ENCODE measurements around the gene ZNF785.
"Not testable (repeated sequence)": the region's sequence is repeated elsewhere in the genome, so short reads cannot be mapped to it uniquely, and the experiment has no call there.

ZNF785 gene

DNA sequence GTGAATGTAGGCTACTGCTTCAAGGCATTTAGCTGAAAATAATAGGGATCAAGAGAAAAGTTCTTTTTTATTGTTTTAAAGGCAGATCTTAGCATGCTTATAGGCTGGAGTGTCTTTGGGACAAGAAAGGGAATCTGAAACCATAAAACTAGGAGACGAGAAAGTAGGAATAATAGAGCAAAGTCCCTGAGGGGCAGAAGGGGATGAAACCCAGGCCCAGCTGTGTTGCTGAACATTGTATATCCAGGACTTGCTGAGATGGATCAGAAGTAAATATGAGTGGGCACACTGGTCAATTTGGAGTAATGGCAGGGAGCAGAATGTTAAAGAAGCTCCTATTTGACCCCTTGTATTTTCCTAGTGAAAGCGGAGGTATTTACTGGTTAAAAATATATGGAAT, 15.4 kb upstream of the ZNF785 start:
- no peak for DNase-seq
- WGBS (ENCODE audit: extremely low coverage, insufficient coverage, insufficient read length), result no CpG with 5 or more reads among the region's 2 CpGs

DNA sequence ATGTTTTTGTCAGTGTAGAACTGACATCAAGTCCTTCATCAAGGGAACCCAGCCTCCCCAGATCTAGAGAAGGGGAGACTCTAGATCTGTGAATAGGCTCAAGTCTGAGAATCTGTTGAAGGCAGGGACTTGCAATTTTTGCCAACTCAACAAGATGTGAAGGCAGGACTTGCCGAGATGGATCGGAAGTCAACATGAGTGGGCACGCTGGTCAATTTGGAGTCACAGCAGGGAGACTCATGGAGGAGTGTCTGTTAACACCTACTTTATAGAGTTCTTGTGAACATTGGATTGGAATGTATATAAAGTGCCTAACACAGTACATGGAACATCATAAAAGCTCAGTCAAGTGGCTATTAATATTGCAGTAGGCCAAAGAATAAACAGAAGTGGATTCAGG, 14.7 kb upstream of the ZNF785 start:
- no peak overlapping the region for H4K8ac ChIP-seq (ENCODE audit: low read depth, low read length)
- H3K27ac ChIP-seq (ENCODE audit: low read depth, low read length), result no peak overlapping the region
- no peak overlapping the region for H3K14ac ChIP-seq (ENCODE audit: low read length)
- H3K79me1 ChIP-seq (ENCODE audit: low read length), result no peaks in the 10 kb centered on the region
- H3K4ac ChIP-seq (ENCODE audit: low read depth, low read length), result no peak overlapping the region
- no peak overlapping the region for H3K18ac ChIP-seq (ENCODE audit: low read length)
- no peak overlapping the region for H3K9ac ChIP-seq (ENCODE audit: low read length)
- H2BK120ac ChIP-seq (ENCODE audit: insufficient read depth, low read length, poor library complexity), result no peak overlapping the region
- no peaks in the 10 kb centered on the region for H3K27me3 ChIP-seq (ENCODE audit: insufficient read depth, low read length)
- no CpG with 5 or more reads among the region's 3 CpGs for whole genome bisulfite sequencing (ENCODE audit: extremely low coverage, insufficient coverage, insufficient read length)
- H4K91ac ChIP-seq (ENCODE audit: low read depth, low read length), result no peak overlapping the region
- no peak overlapping the region for H4K12ac ChIP-seq (ENCODE audit: low read depth, low read length)
- peaks cover 2% of the 10 kb centered on the region for H3K9me3 ChIP-seq (ENCODE audit: insufficient read depth, low read depth, low read length)
- no peaks in the 10 kb centered on the region for H3K4me1 ChIP-seq (ENCODE audit: control insufficient read depth in 1 of 2, insufficient read depth in 2 of 2, low read length in 2 of 2)
- H3K79me2 ChIP-seq (ENCODE audit: control insufficient read depth, insufficient read depth, low read length, poor library complexity), result no peaks in the 10 kb centered on the region
- H2AK5ac ChIP-seq (ENCODE audit: low read length), result no peak overlapping the region
- no peak overlapping the region for H2AFZ ChIP-seq (ENCODE audit: insufficient read depth, low read length, poor library complexity)
- H2BK12ac ChIP-seq (ENCODE audit: low read length), result no peak overlapping the region
- peaks cover 11 to 23% of the 10 kb centered on the region in 2 experiments for H3K36me3 ChIP-seq (ENCODE audit: control insufficient read depth in 1 of 2, insufficient read depth in 2 of 2, low read length in 2 of 2)
- H3K4me3 ChIP-seq (ENCODE audit: low read depth, low read length), result no peak overlapping the region
- no peak overlapping the region for H3K23ac ChIP-seq (ENCODE audit: low read length)
- H3K4me2 ChIP-seq (ENCODE audit: low read length), result no peak overlapping the region
- no peak for DNase-seq
- H2BK5ac ChIP-seq (ENCODE audit: low read depth, low read length, poor library complexity), result no peak overlapping the region

More for the DNA sequence above, 15.4 kb upstream of the ZNF785 start:
- Histone ChIP-seq H3K36me3 (ENCODE audit: control insufficient read depth in 1 of 2, insufficient read depth in 2 of 2, low read length in 2 of 2) (peaks cover 12 to 25% of the 10 kb centered on the region in 2 experiments), H2BK120ac (ENCODE audit: insufficient read depth, low read length, poor library complexity) (no peak overlapping the region), H4K12ac (ENCODE audit: low read depth, low read length) (no peak overlapping the region), H3K4ac (ENCODE audit: low read depth, low read length) (no peak overlapping the region), H3K4me3 (ENCODE audit: low read depth, low read length) (no peak overlapping the region), H3K4me2 (ENCODE audit: low read length) (no peak overlapping the region), H2AFZ (ENCODE audit: insufficient read depth, low read length, poor library complexity) (no peak overlapping the region), H2AK5ac (ENCODE audit: low read length) (no peak overlapping the region), H3K18ac (ENCODE audit: low read length) (no peak overlapping the region), H4K91ac (ENCODE audit: low read depth, low read length) (no peak overlapping the region), H3K79me2 (ENCODE audit: control insufficient read depth, insufficient read depth, low read length, poor library complexity) (no peaks in the 10 kb centered on the region), H3K9me3 (ENCODE audit: insufficient read depth, low read depth, low read length) (peaks cover 2% of the 10 kb centered on the region), H3K14ac (ENCODE audit: low read length) (no peak overlapping the region), H2BK5ac (ENCODE audit: low read depth, low read length, poor library complexity) (no peak overlapping the region), H3K4me1 (ENCODE audit: control insufficient read depth in 1 of 2, insufficient read depth in 2 of 2, low read length in 2 of 2) (no peaks in the 10 kb centered on the region), H3K79me1 (ENCODE audit: low read length) (no peaks in the 10 kb centered on the region), H3K27me3 (ENCODE audit: insufficient read depth, low read length) (no peaks in the 10 kb centered on the region), H4K8ac (ENCODE audit: low read depth, low read length) (no peak overlapping the region), H3K9ac (ENCODE audit: low read length) (no peak overlapping the region), H2BK12ac (ENCODE audit: low read length) (no peak overlapping the region), H3K23ac (ENCODE audit: low read length) (no peak overlapping the region), H3K27ac (ENCODE audit: low read depth, low read length) (no peak overlapping the region)

DNA sequence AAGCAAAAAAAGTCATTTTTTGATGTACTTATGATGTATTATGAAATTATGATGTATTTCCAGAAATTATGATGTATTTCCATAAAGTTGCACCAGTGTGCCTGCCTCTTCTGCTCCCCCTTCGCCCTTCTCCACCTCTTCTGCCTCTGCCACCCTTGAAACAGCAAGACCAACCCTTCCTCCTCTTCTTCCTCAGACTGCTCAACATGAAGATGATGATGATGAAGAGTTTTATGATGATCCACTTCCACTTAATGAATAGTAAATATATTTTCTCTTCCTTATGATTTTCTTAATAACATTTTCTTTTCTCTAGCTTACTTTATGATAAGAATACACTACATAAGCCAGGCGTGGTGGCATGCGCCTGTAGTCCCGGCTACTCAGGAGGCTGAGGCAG, 7.4 kb upstream of the ZNF785 start:
- no peak for DNase-seq
- Histone ChIP-seq H3K18ac (ENCODE audit: low read length) (no peak overlapping the region), H2BK120ac (ENCODE audit: insufficient read depth, low read length, poor library complexity) (no peak overlapping the region), H3K4me3 (ENCODE audit: low read depth, low read length) (no peak overlapping the region), H3K14ac (ENCODE audit: low read length) (no peak overlapping the region), H2BK12ac (ENCODE audit: low read length) (no peak overlapping the region), H3K9me3 (ENCODE audit: insufficient read depth, low read depth, low read length) (no peaks in the 10 kb centered on the region), H3K79me2 (ENCODE audit: control insufficient read depth, insufficient read depth, low read length, poor library complexity) (no peaks in the 10 kb centered on the region), H2AFZ (ENCODE audit: insufficient read depth, low read length, poor library complexity) (no peak overlapping the region), H3K27ac (ENCODE audit: low read depth, low read length) (no peak overlapping the region), H3K27me3 (ENCODE audit: insufficient read depth, low read length) (no peaks in the 10 kb centered on the region), H4K91ac (ENCODE audit: low read depth, low read length) (no peak overlapping the region), H3K4me1 (ENCODE audit: control insufficient read depth in 1 of 2, insufficient read depth in 2 of 2, low read length in 2 of 2) (no peaks in the 10 kb centered on the region), H3K9ac (ENCODE audit: low read length) (no peak overlapping the region), H2AK5ac (ENCODE audit: low read length) (no peak overlapping the region), H4K12ac (ENCODE audit: low read depth, low read length) (no peak overlapping the region), H3K23ac (ENCODE audit: low read length) (no peak overlapping the region), H3K79me1 (ENCODE audit: low read length) (no peaks in the 10 kb centered on the region), H3K4ac (ENCODE audit: low read depth, low read length) (no peak overlapping the region), H3K4me2 (ENCODE audit: low read length) (no peak overlapping the region), H2BK5ac (ENCODE audit: low read depth, low read length, poor library complexity) (no peak overlapping the region), H4K8ac (ENCODE audit: low read depth, low read length) (no peak overlapping the region), H3K36me3 (ENCODE audit: control insufficient read depth in 1 of 2, insufficient read depth in 2 of 2, low read length in 2 of 2) (peaks cover 0 to 2% of the 10 kb centered on the region in 2 experiments)
- no CpG with 5 or more reads among the region's 4 CpGs for WGBS (ENCODE audit: extremely low coverage, insufficient coverage, insufficient read length)

DNA sequence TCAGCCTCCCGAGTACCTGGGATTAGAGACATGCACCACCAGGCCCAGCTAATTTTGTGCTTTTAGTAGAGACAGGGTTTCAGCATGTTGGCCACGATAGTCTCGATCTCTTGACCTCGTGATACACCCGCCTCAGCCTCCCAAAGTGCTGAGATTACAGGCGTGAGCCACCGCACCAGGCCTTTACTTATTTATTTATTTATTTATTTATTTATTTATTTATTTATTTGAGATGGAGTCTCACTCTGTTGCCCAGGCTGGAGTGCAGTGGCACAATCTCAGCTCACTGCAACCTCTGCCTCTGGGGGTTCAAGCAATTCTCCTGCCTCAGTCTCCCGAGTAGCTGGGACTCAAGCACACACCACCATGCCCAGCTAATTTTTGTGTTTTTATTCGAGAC, 5.4 kb upstream of the ZNF785 start:
- H3K79me1 ChIP-seq (ENCODE audit: low read length); DNase-seq; H3K4ac ChIP-seq (ENCODE audit: low read depth, low read length); H3K9me3 ChIP-seq (ENCODE audit: insufficient read depth, low read depth, low read length); H3K79me2 ChIP-seq (ENCODE audit: control insufficient read depth, insufficient read depth, low read length, poor library complexity); H4K12ac ChIP-seq (ENCODE audit: low read depth, low read length); H3K23ac ChIP-seq (ENCODE audit: low read length); H4K8ac ChIP-seq (ENCODE audit: low read depth, low read length); H4K91ac ChIP-seq (ENCODE audit: low read depth, low read length); H2AFZ ChIP-seq (ENCODE audit: insufficient read depth, low read length, poor library complexity); H3K27ac ChIP-seq (ENCODE audit: low read depth, low read length); H3K4me2 ChIP-seq (ENCODE audit: low read length); H2BK120ac ChIP-seq (ENCODE audit: insufficient read depth, low read length, poor library complexity); H2AK5ac ChIP-seq (ENCODE audit: low read length); H2BK12ac ChIP-seq (ENCODE audit: low read length); H3K27me3 ChIP-seq (ENCODE audit: insufficient read depth, low read length); H3K36me3 ChIP-seq (ENCODE audit: control insufficient read depth in 1 of 2, insufficient read depth in 2 of 2, low read length in 2 of 2); H3K18ac ChIP-seq (ENCODE audit: low read length); H3K14ac ChIP-seq (ENCODE audit: low read length); H2BK5ac ChIP-seq (ENCODE audit: low read depth, low read length, poor library complexity); H3K4me1 ChIP-seq (ENCODE audit: control insufficient read depth in 1 of 2, insufficient read depth in 2 of 2, low read length in 2 of 2); H3K4me3 ChIP-seq (ENCODE audit: low read depth, low read length); H3K9ac ChIP-seq (ENCODE audit: low read length): not testable (repeated sequence)
- no CpG with 5 or more reads among the region's 9 CpGs for WGBS (ENCODE audit: extremely low coverage, insufficient coverage, insufficient read length)

Data from trophoblast cell (in vitro differentiated cells and primary cell).